A673 (cell line): Measurements from ENCODE around the gene LARGE1. TPM values are rescaled to one million over a fixed set of nuclear protein-coding genes. Genes with fewer than 3 reads are reported as not detected.

Experiments
- BruUV-seq: library from RNA; stranded (reverse); fragments of 400-500 nt; replicated peaks from 2 replicates; lab custom pipeline; 2021; lab: Mats Ljungman, UMichigan
- CTCF ChIA-PET: fragments of 300-600 bp; sonication (Branson Sonifier 250); formaldehyde crosslinking; loops from one replicate; lab custom pipeline; 2022; ENCODE audit warnings: antibody characterized with exemption; lab: Charles Lee
- POLR2A ChIA-PET: fragments of 300-600 bp; sonication (Branson Sonifier 250); formaldehyde crosslinking; loops from one replicate; lab custom pipeline; 2022; ENCODE audit warnings: antibody characterized with exemption; ENCODE audit not compliant: low non-redundant PET; lab: Charles Lee
- DNase-seq: peaks from one replicate; pipeline ENCODE4 v3.0.0-alpha.2; 2015; ENCODE audit warnings: low spot score
- H3K27ac ChIP-seq: fragments of 200-600 bp; sonication (generic); 2 replicates; pipeline ENCODE4 v1.5.1; 2016; ENCODE audit warnings: mixed run types, low read depth, mild to moderate bottlenecking, mixed read lengths, antibody characterized with exemption, low read length; ENCODE audit not compliant: poor library complexity, severe bottlenecking
- H3K27me3 ChIP-seq: fragments of 200-600 bp; sonication (generic); replicated peaks from 2 replicates; pipeline ENCODE4 v1.6.1; 2017; ENCODE audit warnings: mixed run types, low read depth, mild to moderate bottlenecking, mixed read lengths, antibody characterized with exemption, low read length; ENCODE audit not compliant: insufficient read depth, poor library complexity
- H3K36me3 ChIP-seq: fragments of 200-600 bp; sonication (generic); 2 replicates; pipeline ENCODE4 v1.6.1; 2016; ENCODE audit warnings: mixed run types, mild to moderate bottlenecking, mixed read lengths, antibody characterized with exemption, low read length; ENCODE audit not compliant: insufficient read depth, poor library complexity, severe bottlenecking
- H3K4me1 ChIP-seq: fragments of 200-600 bp; sonication (generic); 2 replicates; pipeline ENCODE4 v1.6.1; 2017; ENCODE audit warnings: mixed run types, mild to moderate bottlenecking, mixed read lengths, antibody characterized with exemption, low read length; ENCODE audit not compliant: insufficient read depth, poor library complexity, severe bottlenecking
- H3K4me3 ChIP-seq: fragments of 200-600 bp; sonication (generic); 2 replicates; pipeline ENCODE4 v1.5.1; 2016; ENCODE audit warnings: low read depth, mixed run types, mild to moderate bottlenecking, mixed read lengths, low read length; ENCODE audit not compliant: poor library complexity, severe bottlenecking
- H3K9me3 ChIP-seq: fragments of 200-600 bp; sonication (generic); 2 replicates; pipeline ENCODE4 v1.6.1; 2016; ENCODE audit warnings: mixed run types, low read depth, mild to moderate bottlenecking, mixed read lengths, antibody characterized with exemption, low read length; ENCODE audit not compliant: poor library complexity, severe bottlenecking
- EZH2 ChIP-seq: fragments of 200-600 bp; sonication (generic); IDR thresholded peaks from 2 replicates; pipeline ENCODE4 v1.6.1; 2017; ENCODE audit warnings: borderline replicate concordance, low read depth, mild to moderate bottlenecking, mixed read lengths, antibody characterized with exemption, low read length; ENCODE audit not compliant: poor library complexity, severe bottlenecking
- intact Hi-C: fragments of 100-400 bp; cut with micrococcal nuclease; formaldehyde crosslinking; loops from one replicate; pipeline ENCODE4 v1.10.0; 2022; ENCODE audit not compliant: unreplicated experiment
- total RNA-seq: library from RNA; stranded (reverse); gene quantifications from 2 replicates; pipeline ENCODE4 v1.2.3, GENCODE V29; 2021
- TF ChIP-seq, protein P1 (sequence below): fragments of 300-800, 200-600 bp; sonication (generic); conservative IDR thresholded peaks from 2 replicates; pipeline ENCODE4 v1.5.1; 2017; ENCODE audit warnings: low read depth, mild to moderate bottlenecking, antibody characterized with exemption, low read length, moderate library complexity, mixed read lengths

Gene LARGE1
- total RNA-seq, 1 experiment from 2014 or later, result not detected

DNA sequence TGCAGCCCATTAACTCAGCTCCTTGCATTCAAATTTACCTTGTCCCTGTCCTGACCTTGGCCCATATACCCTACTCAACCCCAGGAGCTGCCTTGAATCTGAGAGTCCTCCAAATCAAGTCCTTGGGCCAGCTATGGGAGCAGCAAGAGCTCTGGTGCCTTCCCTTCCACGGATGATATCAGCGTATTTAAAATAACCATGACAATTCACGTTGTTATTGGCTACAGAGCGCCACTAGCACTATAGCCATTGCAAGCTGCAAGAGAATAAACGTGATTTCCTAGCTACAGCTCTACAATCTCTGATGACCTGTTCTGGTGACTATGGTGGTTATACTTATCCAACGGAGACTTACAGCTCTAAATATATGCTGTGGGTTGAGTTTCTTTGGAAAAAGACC, 357.8 kb downstream of the LARGE1 start:
- CTCF ChIA-PET, result no interaction called here
- H3K27ac ChIP-seq, result no peak overlapping the region
- intact Hi-C loops, result no loop called here

DNA sequence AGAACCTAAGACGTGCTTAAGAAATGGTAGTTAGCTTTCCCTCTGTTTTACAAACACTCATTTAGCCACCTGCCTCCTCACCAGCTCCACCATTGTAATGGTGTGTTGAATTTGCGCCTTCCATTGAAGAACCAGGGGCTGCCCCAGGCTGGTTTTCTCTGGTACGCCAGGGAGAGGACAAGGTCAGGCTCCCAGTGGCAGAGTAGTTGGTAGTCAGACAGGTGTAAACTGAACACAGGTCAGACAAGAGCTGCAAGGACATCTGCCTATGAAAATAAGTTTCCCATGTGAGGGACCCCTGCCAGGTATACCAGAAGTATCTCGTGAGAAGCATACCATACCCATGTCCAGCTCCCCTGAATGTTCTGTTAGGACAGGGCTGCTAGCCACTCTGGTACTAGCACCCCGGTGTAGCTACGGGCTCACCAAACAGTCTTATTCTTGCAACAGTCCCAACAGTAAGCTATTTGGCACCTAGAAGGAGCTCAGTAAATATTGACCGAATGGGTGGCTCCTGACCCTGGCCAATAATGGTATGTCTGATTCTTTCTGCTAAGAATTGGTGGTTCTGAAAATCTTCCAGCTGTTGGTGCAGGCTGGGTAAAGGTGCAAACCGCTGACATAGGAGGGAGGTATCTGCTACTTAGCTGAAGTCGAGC, 359.0 kb downstream of the LARGE1 start:
- no peaks in the 10 kb centered on the region for H3K27me3 ChIP-seq
- POLR2A ChIA-PET, result interaction anchor here (0.7 kb wide), 1 partner anchor 48 kb away, joined by 7 read pairs; no protein-coding TSS in a partner anchor
- DNase-seq, result no peak
- intact Hi-C loops, result no loop called here
- no TSS peak for BruUV-seq
- CTCF ChIA-PET, result no interaction called here
- no peak overlapping the region for H3K4me3 ChIP-seq
- no peaks in the 10 kb centered on the region for H3K4me1 ChIP-seq
- H3K36me3 ChIP-seq, result no peaks in the 10 kb centered on the region
- no peak overlapping the region for H3K27ac ChIP-seq
- H3K9me3 ChIP-seq, result peaks cover 21% of the 10 kb centered on the region
- no peak for TF ChIP-seq EZH2
- TF ChIP-seq, protein P1, sequence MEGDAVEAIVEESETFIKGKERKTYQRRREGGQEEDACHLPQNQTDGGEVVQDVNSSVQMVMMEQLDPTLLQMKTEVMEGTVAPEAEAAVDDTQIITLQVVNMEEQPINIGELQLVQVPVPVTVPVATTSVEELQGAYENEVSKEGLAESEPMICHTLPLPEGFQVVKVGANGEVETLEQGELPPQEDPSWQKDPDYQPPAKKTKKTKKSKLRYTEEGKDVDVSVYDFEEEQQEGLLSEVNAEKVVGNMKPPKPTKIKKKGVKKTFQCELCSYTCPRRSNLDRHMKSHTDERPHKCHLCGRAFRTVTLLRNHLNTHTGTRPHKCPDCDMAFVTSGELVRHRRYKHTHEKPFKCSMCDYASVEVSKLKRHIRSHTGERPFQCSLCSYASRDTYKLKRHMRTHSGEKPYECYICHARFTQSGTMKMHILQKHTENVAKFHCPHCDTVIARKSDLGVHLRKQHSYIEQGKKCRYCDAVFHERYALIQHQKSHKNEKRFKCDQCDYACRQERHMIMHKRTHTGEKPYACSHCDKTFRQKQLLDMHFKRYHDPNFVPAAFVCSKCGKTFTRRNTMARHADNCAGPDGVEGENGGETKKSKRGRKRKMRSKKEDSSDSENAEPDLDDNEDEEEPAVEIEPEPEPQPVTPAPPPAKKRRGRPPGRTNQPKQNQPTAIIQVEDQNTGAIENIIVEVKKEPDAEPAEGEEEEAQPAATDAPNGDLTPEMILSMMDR, result no peak

More for the DNA sequence above, 357.8 kb downstream of the LARGE1 start:
- POLR2A ChIA-PET, result no interaction called here
- H3K4me1 ChIP-seq, result no peaks in the 10 kb centered on the region
- no peaks in the 10 kb centered on the region for H3K36me3 ChIP-seq
- TF ChIP-seq, protein P1, result no peak
- no peak for TF ChIP-seq EZH2
- no TSS peak for BruUV-seq
- no peak for DNase-seq
- peaks cover 21% of the 10 kb centered on the region for H3K9me3 ChIP-seq
- H3K27me3 ChIP-seq, result no peaks in the 10 kb centered on the region
- no peak overlapping the region for H3K4me3 ChIP-seq

DNA sequence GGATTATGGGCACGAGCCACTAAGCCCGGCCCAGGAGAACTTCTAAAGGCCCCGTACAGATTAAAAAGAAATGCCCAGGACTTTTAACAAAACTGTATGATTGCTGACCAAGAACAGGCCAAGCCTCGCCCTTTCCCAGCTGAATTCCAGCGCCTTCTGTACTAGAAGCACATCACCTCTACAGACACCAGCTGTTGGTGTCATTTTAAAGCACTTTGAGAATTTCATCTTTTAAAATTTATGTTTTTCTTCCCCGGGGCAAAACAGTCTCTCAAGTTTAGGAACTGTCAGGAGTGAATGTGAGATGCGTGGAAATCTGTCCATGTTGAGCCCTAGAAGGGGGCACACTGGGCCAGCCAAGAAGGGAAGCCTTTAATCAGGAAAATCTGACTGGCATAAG, 362.4 kb downstream of the LARGE1 start:
- DNase-seq, result no peak
- H3K4me3 ChIP-seq, result no peak overlapping the region
- ChIA-PET CTCF (no interaction called here), POLR2A (no interaction called here)
- peaks cover 20% of the 10 kb centered on the region for H3K9me3 ChIP-seq
- no peak overlapping the region for H3K27ac ChIP-seq
- intact Hi-C loops, result no loop called here
- no peaks in the 10 kb centered on the region for H3K4me1 ChIP-seq
- H3K27me3 ChIP-seq, result no peaks in the 10 kb centered on the region
- TF ChIP-seq, protein P1, result no peak
- no peak for TF ChIP-seq EZH2
- no TSS peak for BruUV-seq
- no peaks in the 10 kb centered on the region for H3K36me3 ChIP-seq
